Measurements from ENCODE around the gene PSD. TPM values are rescaled to one million over a fixed set of nuclear protein-coding genes. Genes with fewer than 3 reads are reported as not detected.
A peak's percentile ranks its signal among the peaks of the same experiment; 100 is the strongest.

PSD gene
- total RNA-seq, 1 experiment from 2014 or later: 3.4 TPM

DNA sequence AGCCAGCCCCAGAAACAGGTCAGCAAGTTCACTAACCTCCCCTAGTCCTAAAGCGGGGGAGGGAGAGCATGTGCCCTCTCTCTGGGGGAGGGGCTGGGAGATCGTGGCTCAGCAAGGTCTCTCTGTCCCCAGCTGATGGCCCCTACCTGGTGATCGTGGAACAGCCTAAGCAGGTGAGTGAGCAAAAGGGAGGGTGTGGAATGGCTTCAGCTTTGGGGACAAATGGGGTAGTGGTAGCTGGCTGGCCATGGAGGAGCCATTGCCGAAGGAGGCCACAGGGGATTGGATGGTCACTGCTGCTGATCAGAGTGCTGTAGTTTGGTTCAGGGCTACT, 22.3 kb downstream of the PSD start:
- H2BK5ac ChIP-seq (ENCODE audit: insufficient read length, low read length): no peak overlapping the region
- H3K23me2 ChIP-seq (ENCODE audit: insufficient read length, low read depth, low read length, poor library complexity, severe bottlenecking): peaks cover 17% of the 10 kb centered on the region
- H3K9ac ChIP-seq (ENCODE audit: extremely low read depth, insufficient read length, low read length): no peak overlapping the region
- H4K5ac ChIP-seq (ENCODE audit: insufficient read length, low read depth, low read length): no peak overlapping the region
- Mint-ChIP-seq H3K4me1 (peaks cover 30 to 45% of the 10 kb centered on the region in 2 experiments), H3K9me3 (no peaks in the 10 kb centered on the region), H3K27me3 (ENCODE audit: low read depth) (peaks cover 60% of the 10 kb centered on the region), H3K27ac (peak overlapping the region in 2 of 3 experiments; percentile 62 to 70; a peak in 2 of 7 replicates), H3K36me3 (ENCODE audit: insufficient read depth in 1 of 3, low read depth in 3 of 3) (peaks cover 0 to 22% (median 18%) of the 10 kb centered on the region in 3 experiments; a peak in 6 of 7 replicates), H3K4me3 (peak overlapping the region; percentile 73 to 79)
- H3K79me2 ChIP-seq (ENCODE audit: insufficient read depth, low read length): no peaks in the 10 kb centered on the region
- no peak overlapping the region for H2AK5ac ChIP-seq (ENCODE audit: insufficient read length, low read length)
- H3K4me2 ChIP-seq (ENCODE audit: insufficient read depth, insufficient read length, low read length): peak overlapping the region; percentile 69
- no peak overlapping the region for H3K18ac ChIP-seq (ENCODE audit: insufficient read length, low read depth, low read length)
- no peak overlapping the region for H3K56ac ChIP-seq (ENCODE audit: insufficient read length, low read depth, low read length)
- peaks cover 4% of the 10 kb centered on the region for H4K20me1 ChIP-seq (ENCODE audit: control insufficient read depth, insufficient read depth, insufficient read length)
- H2BK12ac ChIP-seq (ENCODE audit: insufficient read length, low read depth, low read length): no peak overlapping the region
- H4K91ac ChIP-seq (ENCODE audit: insufficient read length, low read depth, low read length): no peak overlapping the region
- no CpG with 5 or more reads among the region's 4 CpGs for WGBS (ENCODE audit: extremely low coverage, insufficient read length, low lambda C conversion rate)
- H3K4ac ChIP-seq (ENCODE audit: low read depth, low read length): no peak overlapping the region
- H4K8ac ChIP-seq (replicated peaks; ENCODE audit: insufficient read length, low read depth, low read length): no peak overlapping the region
- DNase-seq: no peak
- H3K9me3 ChIP-seq (ENCODE audit: control insufficient read depth, low read depth, low read length): no peaks in the 10 kb centered on the region
- TF ChIP-seq, protein P1, sequence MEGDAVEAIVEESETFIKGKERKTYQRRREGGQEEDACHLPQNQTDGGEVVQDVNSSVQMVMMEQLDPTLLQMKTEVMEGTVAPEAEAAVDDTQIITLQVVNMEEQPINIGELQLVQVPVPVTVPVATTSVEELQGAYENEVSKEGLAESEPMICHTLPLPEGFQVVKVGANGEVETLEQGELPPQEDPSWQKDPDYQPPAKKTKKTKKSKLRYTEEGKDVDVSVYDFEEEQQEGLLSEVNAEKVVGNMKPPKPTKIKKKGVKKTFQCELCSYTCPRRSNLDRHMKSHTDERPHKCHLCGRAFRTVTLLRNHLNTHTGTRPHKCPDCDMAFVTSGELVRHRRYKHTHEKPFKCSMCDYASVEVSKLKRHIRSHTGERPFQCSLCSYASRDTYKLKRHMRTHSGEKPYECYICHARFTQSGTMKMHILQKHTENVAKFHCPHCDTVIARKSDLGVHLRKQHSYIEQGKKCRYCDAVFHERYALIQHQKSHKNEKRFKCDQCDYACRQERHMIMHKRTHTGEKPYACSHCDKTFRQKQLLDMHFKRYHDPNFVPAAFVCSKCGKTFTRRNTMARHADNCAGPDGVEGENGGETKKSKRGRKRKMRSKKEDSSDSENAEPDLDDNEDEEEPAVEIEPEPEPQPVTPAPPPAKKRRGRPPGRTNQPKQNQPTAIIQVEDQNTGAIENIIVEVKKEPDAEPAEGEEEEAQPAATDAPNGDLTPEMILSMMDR (conservative IDR thresholded peaks at IDR 0.05): no peak
- no peak overlapping the region for H2BK15ac ChIP-seq (ENCODE audit: low read depth, low read length)
- no peak overlapping the region for H3T11ph ChIP-seq (ENCODE audit: low read length)
- H3K4me1 ChIP-seq (ENCODE audit: insufficient read depth, low read length): no peaks in the 10 kb centered on the region
- H2BK20ac ChIP-seq (ENCODE audit: low read depth, low read length, poor library complexity, severe bottlenecking): no peak overlapping the region
- H2AFZ ChIP-seq (ENCODE audit: low read length): no peak overlapping the region
- H3K27ac ChIP-seq (ENCODE audit: insufficient read length, low read depth, low read length): no peak overlapping the region
- no peaks in the 10 kb centered on the region for H3K79me1 ChIP-seq (ENCODE audit: insufficient read depth, low read depth, low read length, poor library complexity, severe bottlenecking)
- peaks cover 11% of the 10 kb centered on the region; the same call in 1 of the 2 replicates for H3K27me3 ChIP-seq (ENCODE audit: insufficient read depth, low read length)
- H2BK120ac ChIP-seq (ENCODE audit: low read depth, low read length, poor library complexity, severe bottlenecking): no peak overlapping the region
- no peak overlapping the region for H3K14ac ChIP-seq (ENCODE audit: insufficient read depth, low read length)
- H3K23ac ChIP-seq (ENCODE audit: insufficient read length, low read depth, low read length): no peak overlapping the region

All from H9 (cell line).